HG03378 (cell line): Measurements from ENCODE around the gene TRIM65.
"Not testable (repeated sequence)": the region's sequence is repeated elsewhere in the genome, so short reads cannot be mapped to it uniquely, and the experiment has no call there.

ENCODE experiments used
- ATAC-seq: cut with Tn5 transposase; IDR thresholded peaks from one replicate; pipeline ENCODE4 v1.9.1; 2021; ENCODE audit warnings: mild to moderate bottlenecking, moderate library complexity; ENCODE audit not compliant: unreplicated experiment

TRIM65 gene

GRCh38 chr17:75876190-75876937, 20.4 kb downstream of the TRIM65 start:
- no peak for ATAC-seq

DNA sequence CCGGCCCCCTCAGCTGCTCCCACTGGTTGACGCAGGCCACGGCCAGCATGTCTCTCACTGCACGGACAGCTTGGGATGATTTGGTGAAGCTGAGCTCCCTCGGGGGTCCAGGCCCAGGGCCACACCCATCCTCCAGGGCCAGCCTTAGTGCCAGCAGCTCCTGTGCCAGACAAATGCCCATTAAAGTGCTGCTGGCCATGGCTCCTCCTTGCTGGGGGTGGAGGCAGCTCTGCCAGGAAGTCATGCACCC, 20.9 kb downstream of the TRIM65 start:
- no peak for ATAC-seq

DNA sequence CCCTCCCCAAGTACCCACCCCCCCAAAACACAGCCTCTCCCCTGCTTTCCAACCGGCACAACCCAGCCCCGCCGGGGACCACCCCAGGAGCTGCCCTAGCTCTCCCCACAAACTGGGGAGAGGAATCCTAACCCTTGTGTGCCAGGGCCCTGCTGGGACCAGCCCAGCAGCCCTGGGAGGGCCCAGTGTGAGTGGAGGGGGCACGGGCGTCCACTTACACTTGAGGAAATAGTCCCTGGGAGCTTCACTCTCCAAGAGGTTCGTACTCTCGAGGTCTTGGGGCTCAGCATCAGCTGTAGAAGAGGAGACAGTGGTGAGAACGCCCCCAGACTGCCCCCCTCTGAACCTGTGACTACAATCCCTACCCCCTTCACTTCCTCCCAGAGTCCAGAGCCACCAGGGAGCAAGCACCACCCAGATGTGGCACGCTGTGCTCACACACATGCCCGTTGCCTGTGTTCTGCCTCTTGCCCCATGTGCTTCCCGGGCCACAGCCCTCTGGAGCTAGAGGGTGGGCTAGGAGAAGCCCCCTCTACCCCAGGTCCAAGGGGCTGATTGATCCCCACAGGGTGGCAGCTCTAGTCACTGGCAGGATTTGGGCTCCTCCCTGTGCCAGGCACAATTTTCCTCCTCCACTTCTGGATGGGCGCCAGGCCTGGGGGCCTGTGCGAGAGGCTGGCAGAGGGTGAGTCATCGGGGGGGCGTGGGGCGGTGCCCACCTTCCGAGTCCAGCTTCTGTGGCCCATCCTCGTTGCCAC, 21.4 kb downstream of the TRIM65 start:
- no peak for ATAC-seq

DNA sequence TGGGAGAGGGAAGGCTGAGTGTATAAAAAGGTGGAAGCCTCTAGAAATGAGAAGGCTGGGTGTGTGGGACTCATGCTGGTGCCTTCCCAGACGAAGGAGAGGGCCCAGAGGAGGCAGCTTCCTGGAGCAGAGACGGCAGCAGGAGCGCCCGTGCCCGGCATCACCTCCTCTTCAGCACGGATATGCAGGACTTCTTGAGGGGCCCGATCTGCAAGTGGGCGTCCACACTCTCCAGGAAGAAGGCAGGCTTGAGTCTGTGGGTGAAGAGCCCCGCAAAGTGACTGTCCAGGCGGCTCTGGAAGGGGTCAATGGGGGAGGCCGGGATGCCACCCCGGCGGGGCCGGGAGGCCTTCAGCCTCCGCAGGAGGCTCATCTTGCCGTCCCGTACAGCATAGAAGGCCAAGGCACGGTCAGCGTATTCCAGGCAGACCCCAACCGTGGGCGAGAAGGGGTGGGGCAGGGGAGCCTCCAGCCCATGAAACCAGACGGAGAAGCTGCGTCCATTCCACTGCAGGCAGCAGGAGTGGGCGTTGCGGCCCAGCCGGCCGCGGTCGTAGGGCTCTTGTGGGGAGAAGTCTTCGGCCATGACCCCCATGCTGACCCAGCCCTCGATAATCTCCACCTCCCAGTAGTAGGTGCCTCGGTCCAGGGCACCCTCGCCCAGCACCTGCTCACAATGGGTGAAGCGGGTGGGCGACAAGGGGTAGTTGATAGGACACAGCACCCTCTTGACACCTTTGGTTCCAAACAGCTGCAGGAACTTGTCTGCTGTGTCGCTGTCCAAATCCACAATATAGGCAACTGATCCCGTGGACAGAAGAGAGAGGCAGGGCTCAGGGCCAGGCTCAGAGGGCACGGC, 22.2 kb downstream of the TRIM65 start:
- no peak for ATAC-seq

DNA sequence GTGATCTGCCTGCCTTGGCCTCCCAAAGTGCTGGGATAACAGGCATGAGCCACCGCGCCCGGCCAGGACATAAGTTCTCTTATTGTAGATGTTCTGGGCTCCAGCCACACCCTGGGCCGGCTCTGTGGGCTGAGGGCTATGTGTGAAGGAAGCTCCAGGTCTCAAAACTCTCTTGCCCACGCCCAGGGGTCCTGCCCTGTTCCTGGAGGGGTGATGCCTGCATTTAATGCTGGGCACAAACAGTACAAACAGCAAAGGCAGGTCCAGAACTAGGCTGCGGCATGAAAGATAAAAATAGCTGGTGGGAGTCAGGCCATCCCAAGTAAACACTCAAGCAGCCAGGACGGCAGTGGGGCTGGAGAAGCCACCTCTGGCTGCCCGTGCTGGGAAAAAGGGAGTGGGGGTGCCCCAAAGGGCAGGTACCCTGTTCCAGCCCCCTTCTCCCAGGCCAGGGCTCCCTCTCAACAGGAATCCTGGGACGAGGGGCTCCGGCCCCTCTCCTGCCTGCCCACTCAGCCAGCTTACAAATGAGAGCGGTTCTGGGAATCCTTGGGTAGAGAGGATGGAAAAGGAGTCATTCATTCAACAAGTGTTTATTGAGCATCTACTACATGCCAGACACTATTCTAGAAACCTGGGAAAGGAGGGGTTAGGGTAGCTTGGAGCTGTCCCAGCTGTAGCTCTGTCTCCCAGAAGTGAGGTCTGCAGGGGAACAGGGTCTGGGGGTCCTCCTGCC, 23.0 kb downstream of the TRIM65 start:
- ATAC-seq, result no peak

- ATAC-seq, result no peak
Observed at GRCh38 chr17:75872434-75873351, 24.1 kb downstream of the TRIM65 start.

GRCh38 chr17:75870228-75870627, 26.5 kb downstream of the TRIM65 start:
- not testable (repeated sequence) for ATAC-seq

GRCh38 chr17:75869282-75870141, 27.2 kb downstream of the TRIM65 start:
- no peak for ATAC-seq

- not testable (repeated sequence) for ATAC-seq
Observed at GRCh38 chr17:75868730-75869281, 27.9 kb downstream of the TRIM65 start.

DNA sequence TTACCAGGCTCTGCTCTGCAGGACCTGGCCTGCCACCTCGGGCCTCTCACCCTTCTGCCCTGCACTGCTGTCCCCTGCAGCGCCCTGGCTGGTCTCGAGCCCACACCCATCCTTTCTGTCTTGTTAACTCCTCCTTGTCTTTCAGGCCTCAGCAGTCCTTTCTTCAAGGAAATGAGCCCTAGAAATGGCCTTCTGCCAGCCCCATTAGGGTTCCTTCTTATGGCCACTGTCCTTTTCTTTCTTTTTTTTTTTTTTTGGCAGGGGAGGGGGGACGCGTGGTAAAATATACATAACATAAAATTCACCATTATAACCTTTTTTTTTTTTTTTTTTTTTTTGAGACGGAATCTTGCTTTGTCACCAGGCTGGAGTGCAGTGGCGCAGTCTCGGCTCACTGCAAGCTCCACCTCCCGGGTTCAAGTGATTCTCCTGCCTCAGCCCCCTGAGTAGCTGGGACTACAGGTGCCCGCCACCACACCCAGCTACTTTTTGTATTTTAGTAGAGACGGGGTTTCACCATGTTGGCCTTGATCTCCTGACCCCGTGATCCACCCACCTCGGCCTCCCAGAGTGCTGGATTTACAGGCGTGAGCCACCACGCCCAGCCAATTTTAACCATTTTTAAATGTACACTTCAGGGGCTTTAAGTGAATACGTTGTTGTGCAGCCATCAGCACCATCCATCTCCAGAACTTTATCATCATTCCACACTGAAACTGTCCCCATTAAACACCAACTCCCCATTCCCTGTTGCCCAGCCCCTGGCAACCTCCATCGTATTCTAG, 31.2 kb downstream of the TRIM65 start:
- ATAC-seq, result not testable (repeated sequence)

DNA sequence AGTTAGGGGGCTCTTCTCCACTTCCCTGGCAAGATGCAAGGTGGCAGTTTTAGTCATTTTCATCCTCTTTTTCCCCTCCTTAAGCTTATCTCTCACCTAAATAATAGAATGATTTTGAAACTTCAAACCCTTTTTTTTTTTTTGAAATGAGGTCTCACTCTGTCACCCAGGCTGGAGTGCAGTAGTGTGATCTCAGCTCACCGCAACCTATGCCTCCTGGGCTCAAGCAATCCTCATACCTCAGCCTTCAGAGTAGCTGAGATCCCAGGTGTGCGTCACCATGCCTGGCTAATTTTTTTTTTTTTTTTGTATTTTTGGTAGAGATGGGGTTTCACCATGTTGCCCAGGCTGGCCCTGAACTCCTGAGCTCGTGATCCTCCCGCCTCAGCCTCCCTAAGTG, 31.9 kb downstream of the TRIM65 start:
- ATAC-seq, result not testable (repeated sequence)

DNA sequence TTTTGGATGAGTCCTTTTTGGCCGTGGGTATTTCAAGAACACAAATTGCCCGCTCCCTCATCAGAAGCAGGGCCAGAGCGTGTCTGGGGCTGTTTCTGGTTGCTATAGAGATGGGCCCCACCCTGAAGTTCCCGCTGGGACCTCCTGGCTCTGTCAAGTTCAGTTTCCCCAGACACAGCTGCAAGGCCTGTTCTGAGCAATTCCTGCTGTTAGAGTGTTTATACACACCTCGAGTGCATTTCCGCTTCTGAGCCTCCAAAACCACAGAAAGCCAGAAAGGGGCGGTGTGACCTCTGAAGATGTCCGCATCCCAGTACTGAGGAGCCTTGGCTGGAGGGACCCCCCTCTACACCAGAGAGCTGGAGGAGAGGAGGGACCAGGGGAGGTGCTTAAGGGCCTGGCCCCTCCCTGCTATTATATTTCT, 32.3 kb downstream of the TRIM65 start:
- ATAC-seq, result peak; percentile 79

DNA sequence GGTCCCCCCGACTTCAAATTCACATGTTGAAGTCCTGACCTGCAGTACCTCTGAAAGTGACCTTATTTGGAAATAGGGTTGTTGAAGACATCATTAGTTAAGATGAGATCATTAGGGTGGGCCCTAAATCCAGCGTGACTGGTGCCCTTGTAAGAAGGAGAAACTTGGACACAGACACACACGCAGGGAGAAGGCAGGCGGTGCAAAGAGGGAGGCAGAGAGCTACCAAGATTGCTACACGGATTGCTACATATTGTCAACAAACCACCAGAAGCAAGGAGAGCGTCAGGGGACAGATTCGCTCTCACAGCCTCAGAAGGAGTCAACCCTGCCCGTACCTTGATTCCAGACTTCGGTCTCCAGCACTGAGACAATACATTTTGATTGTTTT, 34.8 kb downstream of the TRIM65 start:
- no peak for ATAC-seq

GRCh38 chr17:75859358-75859757, 37.4 kb downstream of the TRIM65 start:
- ATAC-seq, result not testable (repeated sequence)

- ATAC-seq, result peak; percentile 14
Observed at GRCh38 chr17:75856062-75856756, 40.5 kb downstream of the TRIM65 start.

- peak; percentile 88 for ATAC-seq
Observed at GRCh38 chr17:75855310-75856061, 41.3 kb downstream of the TRIM65 start, which contains the start of gene WBP2. TSS of gene WBP2 (minus strand) at chr17:75855335. CDS start at chr17:75855297, 38 bp downstream.
